Activated CD8-positive, alpha-beta T cell treated with anti-CD3 and anti-CD28 coated beads for 36 hours (primary cell): Measurements from ENCODE around the gene ZEB1. TPM values are rescaled to one million over a fixed set of nuclear protein-coding genes. Genes with fewer than 3 reads are reported as not detected.

Experiments
- ATAC-seq: fragments of 200-7000 bp; cut with Tn5 transposase; one replicate; pipeline ENCODE4 v1.10.0; 2021; ENCODE audit warnings: mild to moderate bottlenecking, moderate library complexity
- CTCF ChIA-PET: fragments of 350-600 bp; sonication (Branson Sonifier 250); formaldehyde crosslinking; loops from one replicate; lab custom pipeline; 2021; ENCODE audit warnings: antibody characterized with exemption; lab: Charles Lee
- POLR2A ChIA-PET: fragments of 350-600 bp; sonication (Branson Sonifier 250); formaldehyde crosslinking; loops from one replicate; lab custom pipeline; 2021; ENCODE audit warnings: antibody characterized with exemption; lab: Charles Lee
- DNase-seq: peaks from one replicate; pipeline ENCODE4 v3.0.0-alpha.2; 2020
- H3K27ac Mint-ChIP-seq: one replicate; pipeline ENCODE4 v1.8.0; 2021; ENCODE audit warnings: mild to moderate bottlenecking, mixed read lengths
- H3K27me3 Mint-ChIP-seq: one replicate; pipeline ENCODE4 v1.8.0; 2021; ENCODE audit warnings: mixed read lengths
- H3K36me3 Mint-ChIP-seq: one replicate; pipeline ENCODE4 v1.8.0; 2021; ENCODE audit warnings: low read depth, mixed read lengths
- H3K4me1 Mint-ChIP-seq: one replicate; pipeline ENCODE4 v1.8.0; 2021; ENCODE audit warnings: low read depth, mixed read lengths
- H3K4me3 Mint-ChIP-seq: one replicate; pipeline ENCODE4 v1.8.0; 2021; ENCODE audit warnings: mild to moderate bottlenecking, moderate library complexity, mixed read lengths
- H3K9me3 Mint-ChIP-seq: one replicate; pipeline ENCODE4 v1.8.0; 2021; ENCODE audit warnings: mixed read lengths
- intact Hi-C: fragments of 100-400 bp; cut with micrococcal nuclease; formaldehyde crosslinking; loops from one replicate; pipeline ENCODE4 v1.10.0; 2022
- total RNA-seq, 2 experiments: library from RNA; stranded (reverse); gene quantifications; one replicate each; pipeline ENCODE4 v1.2.3, GENCODE V29; 2021
- TF ChIP-seq, protein P1 (sequence below): fragments of 200-600 bp; IDR thresholded peaks from one replicate; pipeline ENCODE4 v1.8.0; 2022; ENCODE audit warnings: antibody characterized with exemption, mild to moderate bottlenecking

Gene ZEB1
- total RNA-seq, 2 experiments from 2014 or later = 28.4 to 29.7 TPM

DNA sequence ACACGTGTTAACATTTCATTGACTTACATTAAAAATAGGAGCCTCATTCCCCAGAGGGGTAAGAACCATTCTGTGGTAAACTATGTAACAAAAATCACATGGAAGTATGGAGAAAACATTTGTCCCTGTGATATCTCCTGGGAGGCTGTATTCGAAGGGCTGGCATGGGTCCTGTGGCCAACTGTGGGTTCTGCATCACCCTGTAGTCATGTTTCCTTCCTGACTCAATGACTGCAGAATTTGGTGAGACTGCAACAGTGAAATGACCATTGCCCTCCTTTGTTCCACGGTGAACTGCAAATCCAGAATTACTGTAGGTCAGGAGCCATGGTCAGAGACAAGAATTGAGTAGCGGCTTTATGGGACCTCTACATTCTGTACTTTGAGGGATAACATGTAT is 3.6 kb upstream of the ZEB1 start:
- Mint-ChIP-seq H3K4me3 (no peak overlapping the region), H3K27me3 (no peaks in the 10 kb centered on the region), H3K9me3 (no peaks in the 10 kb centered on the region), H3K4me1 (peaks cover 19% of the 10 kb centered on the region), H3K36me3 (peaks cover 6% of the 10 kb centered on the region), H3K27ac (no peak overlapping the region)
- DNase-seq = no peak
- ChIA-PET CTCF (no interaction called here), POLR2A (no interaction called here)
- TF ChIP-seq, protein P1, sequence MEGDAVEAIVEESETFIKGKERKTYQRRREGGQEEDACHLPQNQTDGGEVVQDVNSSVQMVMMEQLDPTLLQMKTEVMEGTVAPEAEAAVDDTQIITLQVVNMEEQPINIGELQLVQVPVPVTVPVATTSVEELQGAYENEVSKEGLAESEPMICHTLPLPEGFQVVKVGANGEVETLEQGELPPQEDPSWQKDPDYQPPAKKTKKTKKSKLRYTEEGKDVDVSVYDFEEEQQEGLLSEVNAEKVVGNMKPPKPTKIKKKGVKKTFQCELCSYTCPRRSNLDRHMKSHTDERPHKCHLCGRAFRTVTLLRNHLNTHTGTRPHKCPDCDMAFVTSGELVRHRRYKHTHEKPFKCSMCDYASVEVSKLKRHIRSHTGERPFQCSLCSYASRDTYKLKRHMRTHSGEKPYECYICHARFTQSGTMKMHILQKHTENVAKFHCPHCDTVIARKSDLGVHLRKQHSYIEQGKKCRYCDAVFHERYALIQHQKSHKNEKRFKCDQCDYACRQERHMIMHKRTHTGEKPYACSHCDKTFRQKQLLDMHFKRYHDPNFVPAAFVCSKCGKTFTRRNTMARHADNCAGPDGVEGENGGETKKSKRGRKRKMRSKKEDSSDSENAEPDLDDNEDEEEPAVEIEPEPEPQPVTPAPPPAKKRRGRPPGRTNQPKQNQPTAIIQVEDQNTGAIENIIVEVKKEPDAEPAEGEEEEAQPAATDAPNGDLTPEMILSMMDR = no peak
- intact Hi-C loops = loop anchor here (5.0 to 10.0 kb wide), 3 partner anchors 231 to 531 kb away; partner anchors contain the start of gene ZNF438
- no peak for ATAC-seq

DNA sequence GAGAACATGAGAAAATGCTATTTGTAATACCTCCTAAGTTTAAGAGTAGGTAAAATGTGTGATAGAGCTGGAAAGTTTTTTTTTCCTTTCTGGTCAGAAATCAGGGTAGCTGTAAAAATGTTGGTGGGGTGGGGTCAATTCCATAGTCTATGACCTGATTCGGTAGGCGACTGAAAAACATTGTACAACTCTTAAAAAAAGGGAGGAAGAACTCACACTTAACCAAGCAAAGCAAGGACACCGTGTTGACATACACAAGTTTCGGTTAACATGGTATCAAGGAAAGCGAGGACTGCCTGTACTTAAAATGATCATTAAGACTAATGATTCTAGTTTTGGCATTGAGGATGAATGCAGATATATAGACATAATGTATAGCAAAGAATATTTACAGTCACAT is 1.8 kb upstream of the ZEB1 start:
- Mint-ChIP-seq H3K27me3 (no peaks in the 10 kb centered on the region), H3K9me3 (no peaks in the 10 kb centered on the region), H3K4me3 (peak overlapping the region; percentile 15), H3K4me1 (peaks cover 28% of the 10 kb centered on the region), H3K36me3 (peaks cover 10% of the 10 kb centered on the region), H3K27ac (no peak overlapping the region)
- intact Hi-C loops = loop anchor here (5.0 to 10.0 kb wide), 3 partner anchors 232 to 532 kb away; partner anchors contain the start of gene ZNF438
- no peak for DNase-seq
- CTCF ChIA-PET = interaction anchor here (0.7 to 1.6 kb wide), 3 partner anchors 16 to 533 kb away, joined by 3 to 5 read pairs (median 3); no protein-coding TSS in a partner anchor
- ATAC-seq = no peak
- TF ChIP-seq, protein P1 = no peak
- POLR2A ChIA-PET = interaction anchor here (4.5 kb wide), 1 partner anchor 25 kb away, joined by 35 read pairs; no protein-coding TSS in a partner anchor

DNA sequence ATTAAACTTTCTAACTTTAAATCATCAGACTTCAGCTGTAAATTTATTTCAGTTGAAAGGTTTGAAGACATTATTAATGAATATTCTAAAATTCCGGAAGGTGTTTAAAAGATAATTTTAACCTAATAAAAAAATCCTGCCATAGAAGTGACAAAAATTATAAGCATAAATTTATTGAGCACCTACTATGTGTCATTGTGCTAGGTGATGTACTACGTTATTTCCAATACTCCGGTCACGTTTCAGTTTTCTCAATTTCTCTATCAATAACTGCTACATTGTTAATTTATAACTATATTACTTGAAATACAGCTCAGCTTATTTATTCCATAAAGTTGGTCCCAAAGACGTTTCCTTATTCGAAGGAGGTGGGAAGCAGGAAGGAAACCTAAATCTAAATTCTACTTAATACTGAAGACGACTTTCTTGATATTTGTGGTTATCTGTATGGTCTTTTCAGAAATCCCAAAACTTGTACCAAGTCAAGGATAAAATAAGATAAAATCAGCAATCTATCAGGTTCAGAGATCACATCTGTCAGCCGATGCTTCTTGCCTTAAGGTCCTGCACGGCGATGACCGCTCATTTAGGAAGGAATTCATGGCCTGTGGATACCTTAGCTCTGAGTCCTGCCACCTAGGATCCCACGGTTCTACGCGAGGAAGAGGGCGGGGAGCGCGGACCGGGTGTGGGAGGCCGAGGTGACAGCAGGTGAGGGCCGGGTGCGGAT is 1.2 kb upstream of the ZEB1 start:
- ATAC-seq = no peak
- Mint-ChIP-seq H3K27me3 (no peaks in the 10 kb centered on the region), H3K4me3 (peak overlapping the region; percentile 84), H3K9me3 (no peaks in the 10 kb centered on the region), H3K27ac (peak overlapping the region; percentile 96), H3K4me1 (peaks cover 35% of the 10 kb centered on the region), H3K36me3 (peaks cover 10% of the 10 kb centered on the region)
- ChIA-PET POLR2A (interaction anchor here (0.8 to 4.5 kb wide), 5 partner anchors 9 to 171 kb away, joined by 3 to 35 read pairs (median 4); no protein-coding TSS in a partner anchor), CTCF (interaction anchor here (0.7 to 1.6 kb wide), 3 partner anchors 15 to 533 kb away, joined by 3 to 5 read pairs (median 3); no protein-coding TSS in a partner anchor)
- DNase-seq = peak; percentile 85
- intact Hi-C loops = loop anchor here (5.0 to 10.0 kb wide), 3 partner anchors 233 to 533 kb away; partner anchors contain the start of gene ZNF438
- TF ChIP-seq, protein P1 = no peak

DNA sequence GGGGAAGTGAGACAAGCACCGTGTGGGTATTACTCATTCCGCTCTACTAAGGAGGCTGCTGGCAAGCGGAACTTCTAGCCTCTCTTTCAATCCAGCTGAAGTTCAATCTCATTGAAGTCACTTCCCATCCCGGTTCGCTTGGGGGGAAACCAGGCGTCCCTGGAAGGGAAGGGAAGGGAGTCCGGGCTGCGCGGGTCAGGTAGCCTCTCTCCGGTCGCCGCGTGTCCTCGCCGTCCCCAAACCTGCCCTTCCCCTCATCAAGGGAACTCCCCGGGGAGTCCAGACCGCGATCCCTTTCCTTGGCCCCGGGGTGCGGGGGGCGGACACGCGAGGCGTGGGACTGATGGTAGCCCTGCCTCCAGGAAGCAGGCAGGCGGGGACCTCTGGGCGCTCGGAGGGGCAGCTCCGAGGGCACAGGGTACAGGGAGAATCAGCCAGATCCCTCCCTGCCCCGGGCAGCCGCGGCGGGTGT is 598 bp upstream of the ZEB1 start:
- no peaks in the 10 kb centered on the region for H3K27me3 Mint-ChIP-seq
- peak overlapping the region; percentile 84 for H3K4me3 Mint-ChIP-seq
- peaks cover 37% of the 10 kb centered on the region for H3K4me1 Mint-ChIP-seq
- H3K36me3 Mint-ChIP-seq = peaks cover 10% of the 10 kb centered on the region
- H3K9me3 Mint-ChIP-seq = no peaks in the 10 kb centered on the region
- ChIA-PET CTCF (interaction anchor here (1.3 kb wide), 1 partner anchor 534 kb away, joined by 5 read pairs; no protein-coding TSS in a partner anchor), POLR2A (interaction anchor here (0.8 to 4.5 kb wide), 7 partner anchors 9 to 622 kb away, joined by 3 to 35 read pairs (median 3); no protein-coding TSS in a partner anchor)
- TF ChIP-seq, protein P1 = no peak
- ATAC-seq (peak; percentile 65), DNase-seq (peak; percentile 67)
- intact Hi-C loops = loop anchor here (5.0 to 10.0 kb wide), 3 partner anchors 234 to 534 kb away; partner anchors contain the start of gene ZNF438
- peak overlapping the region; percentile 96 for H3K27ac Mint-ChIP-seq
